Effector CD4-positive, alpha-beta T cell (primary cell): ENCODE results near the gene LHB.
"Not testable (repeated sequence)": the region's sequence is repeated elsewhere in the genome, so short reads cannot be mapped to it uniquely, and the experiment has no call there.

ENCODE experiments used
- DNase-seq: peaks from one replicate; pipeline ENCODE4 v3.0.0-alpha.2; 2020

The LHB gene

DNA sequence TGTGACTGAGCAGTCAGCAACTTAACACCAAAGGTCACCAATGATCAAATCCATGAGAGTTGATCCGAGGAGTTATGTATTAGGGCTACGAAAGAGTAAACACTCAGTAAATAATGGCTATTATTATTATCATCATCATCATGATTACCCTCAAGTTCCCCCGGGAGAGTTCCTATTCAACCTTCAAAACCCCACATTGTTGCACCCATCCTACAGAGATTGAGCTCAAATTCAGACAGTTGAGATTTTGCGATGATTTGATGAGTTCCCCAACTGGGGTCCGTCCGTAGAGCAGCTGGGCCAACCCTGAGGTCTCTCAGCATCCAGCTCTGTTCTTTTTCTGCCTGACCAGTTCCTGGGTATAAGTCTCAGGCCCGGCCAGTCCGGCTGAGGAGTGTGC, 21.2 kb upstream of the LHB start:
- DNase-seq = not testable (repeated sequence)

DNA sequence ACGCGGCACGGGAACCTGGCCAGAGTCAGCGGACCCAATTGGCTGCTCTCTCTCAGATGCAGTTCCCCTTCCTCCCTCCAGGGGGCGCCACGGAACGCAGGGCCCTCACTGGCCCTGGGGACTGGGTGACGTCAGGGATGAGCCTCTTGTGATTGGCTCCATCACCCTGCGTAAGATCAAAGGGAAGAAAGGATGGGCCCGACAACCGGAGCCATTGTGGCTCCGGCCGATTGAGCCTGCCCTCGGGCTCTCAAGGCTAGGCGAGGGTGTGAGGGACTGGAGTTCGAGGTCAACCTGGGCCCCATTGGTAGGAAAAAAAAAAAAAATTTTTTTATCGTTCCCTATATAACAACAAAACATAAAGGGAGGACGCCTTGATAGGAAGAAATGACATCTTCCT, 19.9 kb upstream of the LHB start, which contains the start of gene CGB1:
Gene CGB1, minus strand, starts transcription at position 81 of the 400 bp plus-strand sequence. CDS start 184 bp downstream, outside the sequence.
- not testable (repeated sequence) for DNase-seq

DNA sequence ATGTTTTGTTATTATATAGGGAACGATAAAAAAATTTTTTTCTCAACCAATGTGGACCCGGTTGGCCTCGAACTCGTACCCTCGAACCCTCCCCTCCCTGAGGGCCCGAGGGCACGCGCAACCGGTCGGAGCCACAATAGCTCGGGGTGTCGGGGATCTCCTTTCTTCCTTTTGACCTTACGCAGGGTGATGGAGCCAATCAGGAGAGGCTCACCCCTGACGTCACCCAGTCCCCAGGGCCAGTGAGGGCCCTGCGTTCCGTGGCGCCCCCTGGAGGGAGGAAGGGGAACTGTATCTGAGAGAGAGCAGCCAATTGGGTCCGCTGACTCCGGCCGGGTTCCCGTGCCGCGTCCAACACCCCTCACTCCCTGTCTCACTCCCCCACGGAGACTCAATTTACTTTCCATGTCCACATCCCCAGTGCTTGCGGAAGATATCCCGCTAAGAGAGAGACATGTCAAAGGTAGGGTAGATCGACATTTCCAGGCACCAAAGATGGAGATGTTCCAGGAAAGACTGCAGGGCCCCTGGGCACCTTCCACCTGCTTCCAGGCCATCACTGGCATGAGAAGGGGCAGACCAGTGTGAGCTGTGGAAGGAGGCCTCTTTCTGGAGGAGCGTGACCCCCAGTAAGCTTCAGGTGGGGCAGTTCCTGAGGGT, 14.9 kb upstream of the LHB start, which contains the start of gene CGB2:
Gene CGB2, plus strand, starts transcription at position 249 of the 660 bp plus-strand sequence. Its CDS starts 206 bp downstream, at position 455.
- peak; percentile 28 for DNase-seq

DNA sequence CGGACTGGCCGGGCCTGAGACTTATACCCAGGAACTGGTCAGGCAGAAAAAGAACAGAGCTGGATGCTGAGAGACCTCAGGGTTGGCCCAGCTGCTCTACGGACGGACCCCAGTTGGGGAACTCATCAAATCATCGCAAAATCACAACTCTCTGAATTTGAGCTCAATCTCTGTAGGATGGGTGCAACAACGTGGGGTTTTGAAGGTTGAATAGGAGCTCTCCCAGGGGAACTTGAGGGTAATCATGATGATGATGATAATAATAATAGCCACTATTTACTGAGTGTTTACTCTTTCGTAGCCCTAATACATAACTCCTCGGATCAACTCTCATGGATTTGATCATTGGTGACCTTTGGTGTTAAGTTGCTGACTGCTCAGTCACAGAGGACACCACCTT, 13.4 kb upstream of the LHB start:
- not testable (repeated sequence) for DNase-seq

DNA sequence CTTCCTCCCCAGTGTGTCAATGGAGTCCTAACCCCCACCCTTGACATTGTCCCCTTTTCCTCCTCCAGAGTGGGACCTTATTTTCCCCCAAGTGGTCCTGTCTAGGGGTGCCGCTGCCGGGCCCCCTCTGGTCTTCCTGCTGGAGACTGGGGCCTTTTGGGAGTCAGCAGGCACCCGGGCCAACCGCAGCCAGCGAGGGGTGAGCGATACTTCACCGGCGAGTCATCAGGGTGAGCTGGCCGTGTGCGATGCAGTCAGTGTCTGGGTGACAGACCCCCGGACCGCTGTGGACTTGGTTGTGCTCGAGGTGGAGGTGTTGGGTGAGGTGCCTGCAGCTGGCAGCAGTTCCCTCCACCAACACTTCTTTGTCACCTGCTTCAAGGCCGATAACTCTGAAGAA, 12.9 kb upstream of the LHB start:
- DNase-seq = not testable (repeated sequence)

DNA sequence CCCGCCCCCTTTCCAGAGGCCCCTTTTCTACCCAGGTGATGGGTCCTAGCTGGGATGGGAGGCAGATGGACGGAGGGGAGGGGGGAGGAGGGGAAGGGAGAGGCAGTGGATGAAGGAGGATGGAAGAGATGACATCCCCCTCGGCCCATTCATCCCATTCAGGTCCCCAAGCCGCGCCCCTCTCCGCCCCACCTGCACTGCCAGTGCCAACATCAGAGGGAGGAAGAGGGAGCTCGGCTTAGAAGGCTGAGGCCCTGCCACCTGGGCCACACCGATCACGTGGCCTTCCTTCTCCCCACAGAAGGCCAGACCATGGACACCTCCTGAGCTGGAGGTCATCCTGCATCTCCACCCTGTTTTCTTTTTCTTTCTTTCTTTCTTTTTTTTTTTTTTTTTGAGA, 11.8 kb upstream of the LHB start:
- DNase-seq = not testable (repeated sequence)

DNA sequence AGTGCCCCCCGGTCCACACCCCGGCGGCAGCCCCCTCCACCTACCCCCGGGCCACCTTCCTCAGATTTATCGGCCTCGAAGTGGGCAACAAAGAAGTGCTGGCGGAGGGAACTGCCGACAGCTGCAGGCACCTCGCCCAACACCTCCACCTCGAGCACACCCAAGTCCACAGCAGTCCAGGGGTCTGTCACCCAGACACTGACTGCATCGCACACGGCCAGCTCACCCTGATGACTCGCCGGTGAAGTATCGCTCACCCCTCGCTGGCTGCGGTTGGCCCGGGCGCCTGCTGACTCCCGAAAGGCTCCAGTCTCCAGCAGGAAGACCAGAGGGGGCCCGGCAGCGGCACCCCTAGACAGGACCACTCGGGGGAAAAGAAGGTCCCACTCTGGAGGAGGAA, 8.7 kb upstream of the LHB start:
- not testable (repeated sequence) for DNase-seq

DNA sequence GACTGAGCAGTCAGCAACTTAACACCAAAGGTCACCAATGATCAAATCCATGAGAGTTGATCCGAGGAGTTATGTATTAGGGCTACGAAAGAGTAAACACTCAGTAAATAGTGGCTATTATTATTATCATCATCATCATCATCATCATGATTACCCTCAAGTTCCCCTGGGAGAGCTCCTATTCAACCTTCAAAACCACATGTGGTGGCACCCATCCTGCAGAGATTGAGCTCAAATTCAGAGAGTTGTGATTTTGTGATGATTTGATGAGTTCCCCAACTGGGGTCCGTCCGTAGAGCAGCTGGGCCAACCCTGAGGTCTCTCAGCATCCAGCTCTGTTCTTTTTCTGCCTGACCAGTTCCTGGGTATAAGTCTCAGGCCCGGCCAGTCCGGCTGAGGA, 8.2 kb upstream of the LHB start:
- DNase-seq = not testable (repeated sequence)

DNA sequence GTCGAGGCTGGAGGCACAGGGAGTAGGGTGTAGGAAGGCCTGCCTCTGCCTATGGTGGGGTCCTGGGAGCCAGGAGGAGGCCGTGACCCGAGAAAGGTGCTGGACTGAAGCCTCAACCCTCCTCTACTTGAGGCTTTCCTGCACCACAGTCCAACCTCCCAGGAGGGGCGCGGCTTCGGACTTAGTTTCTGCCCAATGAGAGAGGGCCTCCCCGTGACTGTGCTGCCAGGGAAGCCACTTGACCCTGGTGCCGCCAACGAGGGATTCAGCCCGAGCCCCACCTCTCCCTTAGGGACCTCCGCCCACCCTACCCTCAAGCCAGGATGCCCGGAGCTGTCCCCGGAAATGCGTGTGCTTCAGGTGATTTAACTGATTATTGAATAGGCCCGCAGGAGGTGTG, 7.3 kb upstream of the LHB start, which contains the start of gene CGB3:
Gene CGB3, minus strand, starts transcription at position 101 of the 400 bp plus-strand sequence. CDS start 362 bp downstream, outside the sequence.
- not testable (repeated sequence) for DNase-seq

DNA sequence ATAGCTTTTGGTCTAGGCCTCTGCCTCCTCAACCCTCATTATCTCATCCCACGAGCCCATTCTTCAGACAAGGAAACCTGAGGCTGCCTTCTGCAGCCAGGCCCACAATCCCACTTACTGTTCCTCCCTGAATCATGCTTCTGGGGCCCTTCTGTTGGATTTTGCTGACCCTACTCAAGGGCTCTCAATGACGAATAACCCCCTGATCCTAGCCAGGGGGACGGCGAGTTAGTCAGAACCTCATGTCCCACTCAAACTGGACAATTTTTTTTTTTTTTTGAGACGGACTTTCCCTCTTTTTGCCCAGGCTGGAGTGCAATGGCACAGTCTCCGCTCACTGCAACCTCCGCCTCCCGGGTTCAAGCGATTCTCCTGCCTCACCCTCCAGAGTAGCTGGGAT, 5.2 kb upstream of the LHB start:
- DNase-seq = no peak

DNA sequence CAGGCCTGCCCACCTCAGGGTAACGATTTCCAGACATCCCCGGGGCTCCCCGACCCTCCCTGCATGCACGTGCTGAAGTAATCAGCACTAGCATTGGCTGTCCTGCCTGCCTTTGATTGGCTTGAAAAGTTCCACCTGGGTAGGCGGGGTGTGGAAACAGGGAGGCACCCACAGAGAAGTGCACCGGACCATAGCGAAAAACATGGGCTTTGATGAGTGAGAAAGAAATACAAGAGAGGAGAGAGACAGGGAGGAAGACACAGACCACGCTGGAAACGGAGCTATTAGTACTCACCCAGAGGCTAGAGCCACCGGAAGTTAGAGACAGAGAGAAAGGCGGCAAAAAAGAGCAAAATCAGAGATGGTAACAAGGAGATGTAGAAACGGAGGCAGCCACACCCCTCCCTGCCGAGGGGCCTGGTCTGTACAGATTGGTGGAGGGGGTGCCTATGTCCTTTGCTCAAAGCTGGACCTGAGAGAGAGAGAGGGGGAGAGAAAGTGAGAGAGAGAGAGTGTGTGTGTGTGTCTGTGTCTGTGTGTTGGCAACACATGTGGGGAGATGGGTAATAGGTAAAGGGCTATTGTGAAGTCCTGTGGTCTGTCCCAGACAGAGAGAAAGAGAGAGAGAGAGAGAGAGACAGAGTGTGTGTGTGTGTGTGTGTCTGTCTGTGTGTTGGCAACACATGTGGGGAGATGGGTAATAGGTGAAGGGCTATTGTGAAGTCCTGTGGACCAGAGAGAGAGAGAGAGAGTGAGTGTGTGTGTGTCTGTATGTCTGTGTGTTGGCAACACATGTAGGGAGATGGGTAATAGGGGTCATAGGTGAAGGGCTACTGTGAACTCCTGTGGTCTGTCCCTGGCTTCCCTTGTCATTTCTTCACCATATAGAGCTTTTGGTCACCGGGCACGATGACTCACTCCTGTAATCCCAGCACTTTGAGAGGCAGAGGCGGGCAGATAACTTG, 4.3 kb upstream of the LHB start:
- no peak for DNase-seq

DNA sequence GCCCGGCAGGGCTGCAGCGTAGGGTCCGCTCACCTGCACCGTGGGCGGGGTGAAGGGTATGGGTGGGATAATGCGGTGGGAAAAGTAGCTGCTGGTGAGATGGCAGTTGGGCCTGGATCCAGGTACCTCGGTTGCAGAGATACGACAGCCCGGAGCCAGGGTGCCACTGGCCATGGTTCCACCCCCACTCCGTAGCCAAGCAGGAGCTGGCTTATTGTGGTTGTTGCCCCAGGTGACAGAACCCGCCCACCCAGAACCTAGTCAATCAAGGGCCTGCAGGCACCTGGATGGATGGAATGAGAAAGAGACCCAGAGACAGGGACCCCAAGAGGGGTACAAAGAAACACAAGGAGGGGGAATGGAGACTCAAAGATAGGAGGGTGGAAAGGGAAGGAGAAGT, 3.5 kb upstream of the LHB start:
- no peak for DNase-seq

DNA sequence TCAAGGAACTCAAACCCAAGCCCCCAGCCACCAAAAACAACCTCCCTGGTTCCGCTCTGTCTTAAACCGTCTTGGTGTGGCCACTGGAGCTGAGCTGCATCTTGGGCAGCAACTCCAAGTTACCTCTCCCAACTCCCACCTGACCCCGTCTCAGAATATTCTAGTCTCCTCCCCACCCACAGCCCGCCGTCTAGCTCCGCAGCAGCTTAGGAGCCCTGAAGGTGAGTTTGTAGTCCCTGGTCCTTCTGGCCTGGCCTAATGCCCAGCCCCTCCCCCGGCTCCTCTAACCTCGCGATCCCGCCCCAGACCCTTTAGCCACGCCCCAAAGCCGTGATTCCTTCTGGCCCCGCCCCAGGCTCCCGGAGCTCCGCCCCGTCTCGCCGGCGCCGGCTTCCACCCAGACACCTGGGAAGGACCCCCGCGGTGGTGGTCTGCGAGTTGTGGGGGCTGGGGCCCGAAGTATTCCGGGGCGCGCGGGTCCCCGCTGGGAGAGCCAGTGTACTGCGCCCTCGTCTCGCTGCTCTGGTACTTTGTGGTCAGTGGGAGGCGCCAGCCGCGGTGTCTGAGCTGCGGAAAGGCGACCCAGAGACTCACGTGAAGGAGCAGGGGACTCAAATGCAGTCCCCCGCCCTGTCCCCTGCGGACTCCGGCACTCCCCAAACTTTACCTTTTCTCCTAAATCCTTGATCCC, 2.5 kb upstream of the LHB start:
- DNase-seq = peak; percentile 48

DNA sequence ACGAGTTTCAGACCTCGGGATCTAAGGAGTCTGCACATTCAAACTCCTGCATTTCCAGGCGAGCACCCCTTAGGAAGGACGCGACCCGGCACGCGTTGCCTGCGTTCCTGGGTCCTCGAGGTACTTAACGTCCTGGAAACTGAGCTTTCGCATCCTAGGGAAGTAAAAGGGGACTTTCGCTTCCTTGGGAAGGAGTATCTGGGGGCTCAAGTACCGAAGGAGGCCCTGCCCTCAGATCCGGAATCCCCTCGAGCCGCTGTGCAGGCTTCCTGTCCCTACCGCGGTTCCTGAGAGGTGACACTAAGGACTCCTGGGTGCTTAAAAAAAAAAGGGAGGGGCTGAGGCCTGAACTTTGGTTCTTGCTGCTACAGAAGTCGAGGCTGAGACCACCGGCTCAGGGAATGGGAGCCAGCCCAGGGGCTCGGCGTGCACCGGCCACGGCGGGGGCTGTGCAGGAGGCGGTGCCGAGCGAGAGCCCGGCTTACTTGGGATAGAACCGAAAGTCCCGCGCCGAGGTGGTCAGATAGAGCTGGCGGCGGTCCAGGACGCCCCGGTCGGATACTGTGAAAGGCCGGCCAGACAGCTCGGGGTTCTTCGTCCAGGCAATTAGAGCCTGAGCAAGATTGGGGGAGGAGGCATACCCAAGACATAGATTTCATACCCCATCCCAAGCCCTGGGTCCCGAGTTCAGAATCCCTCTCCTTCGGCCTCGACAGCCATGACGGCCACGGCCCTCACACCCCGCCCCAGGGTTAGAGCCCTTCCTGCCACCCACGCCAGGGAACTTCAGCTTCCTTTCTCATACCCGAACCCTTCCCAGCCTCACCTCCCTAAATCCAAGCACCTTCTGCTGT, 1.7 kb upstream of the LHB start:
- DNase-seq = not testable (repeated sequence)

DNA sequence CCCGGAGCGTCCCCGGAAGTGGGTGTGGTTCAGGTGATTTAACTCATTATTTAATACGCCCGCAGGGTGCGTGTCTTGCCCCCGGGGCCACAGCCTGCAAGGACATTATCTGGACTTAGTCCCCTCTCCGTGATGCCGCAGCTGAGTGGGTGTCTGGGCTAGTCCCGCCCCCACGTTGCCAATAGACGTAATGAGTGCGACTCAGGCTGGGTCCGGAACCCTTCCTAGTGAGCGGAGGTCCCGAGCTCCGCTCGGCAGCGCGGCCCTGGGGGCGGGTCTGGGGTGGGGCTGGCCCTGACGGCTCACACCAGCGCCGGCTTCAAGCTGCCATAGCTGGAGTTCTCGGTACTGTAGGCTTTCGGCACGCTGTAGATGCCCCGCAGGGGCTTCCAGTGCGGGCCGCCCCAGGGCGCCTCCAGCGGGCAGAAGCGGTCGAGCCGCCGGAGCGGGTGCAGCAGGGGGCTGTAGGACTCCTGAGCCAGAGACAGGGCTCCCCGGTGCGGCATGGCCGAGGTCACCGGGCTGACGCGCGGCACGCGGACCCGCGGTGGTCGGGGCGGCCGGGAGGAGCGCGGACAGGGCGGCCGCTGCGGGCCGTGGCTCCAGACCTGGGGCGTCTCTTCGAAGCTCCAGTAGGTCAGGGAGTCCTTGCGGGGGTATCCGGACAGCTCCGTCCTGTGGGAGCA, 918 bp upstream of the LHB start:
- DNase-seq = peak; percentile 59

DNA sequence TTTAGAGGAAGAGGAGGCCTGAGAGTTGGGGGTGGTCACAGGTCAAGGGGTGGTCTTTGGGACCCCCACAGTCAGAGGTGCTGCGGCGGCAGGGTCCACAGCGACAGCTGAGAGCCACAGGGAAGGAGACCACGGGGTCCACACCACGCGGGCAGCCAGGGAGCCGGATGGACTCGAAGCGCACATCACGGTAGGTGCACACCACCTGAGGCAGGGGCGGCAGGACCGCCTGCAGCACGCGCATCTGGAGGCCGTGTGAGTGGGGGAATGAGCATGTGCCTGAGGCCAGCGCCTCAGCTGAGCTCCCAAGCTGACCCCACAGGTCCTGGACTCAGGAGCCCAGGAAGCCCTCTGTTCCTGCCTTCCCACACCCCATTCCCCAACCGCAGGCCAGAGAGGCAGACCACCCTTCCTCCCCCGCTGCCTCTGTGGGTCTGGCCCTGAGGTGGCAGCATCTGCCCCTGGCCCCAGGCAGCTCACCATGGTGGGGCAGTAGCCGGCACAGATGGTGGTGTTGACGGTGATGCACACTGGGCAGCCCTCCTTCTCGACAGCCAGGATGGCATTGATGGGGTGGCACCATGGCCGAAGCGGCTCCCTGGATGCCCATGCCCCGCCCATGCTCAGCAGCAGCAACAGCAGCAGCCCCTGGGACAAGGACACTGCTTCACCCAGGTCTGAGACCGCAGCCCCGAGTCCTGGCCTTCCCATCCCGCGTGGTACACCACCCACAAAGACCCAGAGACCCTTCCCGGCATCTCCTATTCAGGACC, 638 bp downstream of the LHB start:
- DNase-seq = no peak

DNA sequence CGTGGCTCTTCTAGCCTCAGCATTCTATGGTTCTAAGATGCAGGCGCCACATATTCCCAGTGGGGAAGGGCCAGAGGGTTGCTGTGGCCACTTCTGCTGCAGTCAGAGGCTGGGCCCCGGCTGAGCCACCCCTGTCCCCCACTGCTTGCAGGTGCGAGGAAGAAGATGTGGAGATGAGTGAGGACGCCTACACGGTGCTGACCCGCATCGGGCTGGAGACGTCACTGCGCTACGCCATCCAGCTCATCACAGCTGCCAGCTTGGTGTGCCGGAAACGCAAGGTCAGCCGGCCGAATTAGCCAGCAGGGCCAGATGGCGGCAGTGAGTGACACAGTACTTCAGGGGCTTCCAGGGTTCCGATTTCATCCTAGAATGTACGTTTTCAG, 2.0 kb downstream of the LHB start:
- no peak for DNase-seq

DNA sequence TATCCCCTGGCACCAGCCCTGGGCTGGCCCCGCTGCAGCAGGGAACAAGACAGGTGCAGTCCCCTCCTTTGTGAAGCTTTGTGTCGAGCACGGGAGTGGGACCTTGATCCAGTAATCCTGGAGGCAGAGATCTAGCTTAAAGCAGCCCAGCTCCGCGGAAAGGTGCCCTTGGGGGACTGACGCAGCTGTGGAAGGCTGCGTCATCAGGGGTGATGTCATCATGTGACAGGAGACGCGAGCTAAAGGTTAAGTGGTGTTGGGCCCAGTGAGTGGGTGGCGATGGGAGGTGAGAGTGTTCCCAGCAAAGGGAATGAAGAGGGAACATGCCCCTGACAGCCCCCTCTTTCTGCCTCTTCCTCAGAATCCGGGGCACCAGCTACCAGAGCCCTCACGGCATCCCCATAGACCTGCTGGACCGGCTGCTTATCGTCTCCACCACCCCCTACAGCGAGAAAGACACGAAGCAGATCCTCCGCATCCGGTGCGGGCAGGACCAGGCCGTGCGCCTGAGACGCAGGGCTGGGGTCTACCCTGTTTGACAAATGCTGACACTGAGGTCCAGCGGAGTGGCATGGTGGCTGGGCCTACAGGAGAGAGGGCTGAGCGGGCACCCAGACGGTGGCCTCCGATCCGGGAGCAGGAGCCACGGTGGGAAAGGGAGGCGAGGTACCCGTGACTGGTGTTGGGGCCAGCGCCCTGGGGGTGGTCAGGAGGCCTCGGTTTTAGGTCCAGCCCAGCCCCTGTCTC, 2.6 kb downstream of the LHB start:
- DNase-seq = no peak

DNA sequence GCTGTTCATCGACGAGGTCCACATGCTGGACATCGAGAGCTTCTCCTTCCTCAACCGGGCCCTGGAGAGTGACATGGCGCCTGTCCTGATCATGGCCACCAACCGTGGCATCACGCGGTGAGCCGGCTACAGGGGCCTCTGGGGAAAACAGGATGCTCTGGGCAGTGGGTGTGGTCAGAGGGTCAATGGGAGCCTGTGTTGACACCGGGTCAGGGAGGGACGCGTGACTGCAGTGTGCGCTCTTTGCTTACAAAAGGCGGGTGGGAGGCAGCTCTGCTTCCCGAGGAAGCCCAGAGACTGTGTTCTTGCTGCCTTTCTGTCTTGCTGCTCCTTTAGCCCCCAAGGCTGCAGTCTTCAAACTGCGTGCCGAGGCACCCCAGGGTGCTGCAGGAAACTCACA, 5.7 kb downstream of the LHB start:
- no peak for DNase-seq

DNA sequence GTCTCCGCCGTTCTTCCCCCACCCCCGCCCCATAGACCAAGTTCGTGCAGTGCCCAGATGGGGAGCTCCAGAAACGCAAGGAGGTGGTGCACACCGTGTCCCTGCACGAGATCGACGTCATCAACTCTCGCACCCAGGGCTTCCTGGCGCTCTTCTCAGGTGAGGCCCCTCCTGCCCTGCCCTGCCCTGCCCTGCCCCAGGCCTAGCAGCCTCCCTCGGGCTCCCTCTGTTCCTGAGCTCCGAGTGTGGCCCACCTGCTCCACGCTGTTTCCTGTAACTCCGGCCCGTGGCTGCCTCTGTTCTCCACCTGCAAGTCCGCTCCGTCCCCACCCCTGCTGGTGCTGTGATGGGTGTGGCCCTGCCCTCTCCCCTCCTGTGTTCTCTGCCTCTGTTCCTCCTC, 6.4 kb downstream of the LHB start:
- DNase-seq = no peak
